ENCODE data around the gene MAP2K6. TPM values are rescaled to one million over a fixed set of nuclear protein-coding genes. Genes with fewer than 3 reads are reported as not detected.

The MAP2K6 gene
- total RNA-seq, 1 experiment from 2014 or later: 17.7 TPM

- WGBS (ENCODE audit: extremely low coverage, insufficient read length, low lambda C conversion rate): no CpG with 5 or more reads among the region's 7 CpGs
- no peak overlapping the region for H4K8ac ChIP-seq (replicated peaks; ENCODE audit: insufficient read length, low read depth, low read length)
- H3T11ph ChIP-seq (ENCODE audit: low read length): no peak overlapping the region
- H3K4ac ChIP-seq (ENCODE audit: low read depth, low read length): no peak overlapping the region
- Mint-ChIP-seq H3K36me3 (ENCODE audit: insufficient read depth in 1 of 3, low read depth in 3 of 3) (peaks cover 9 to 11% (median 10%) of the 10 kb centered on the region in 3 experiments), H3K27me3 (ENCODE audit: low read depth) (no peaks in the 10 kb centered on the region), H3K27ac (peak overlapping the region; percentile 24 to 95 (median 56); a peak in 4 of 7 replicates), H3K4me1 (peaks cover 9 to 11% of the 10 kb centered on the region in 2 experiments), H3K4me3 (no peak overlapping the region), H3K9me3 (peaks cover 5 to 6% of the 10 kb centered on the region in 2 experiments; a peak in 2 of 5 replicates)
- no peaks in the 10 kb centered on the region for H3K27me3 ChIP-seq (ENCODE audit: insufficient read depth, low read length)
- H2AFZ ChIP-seq (ENCODE audit: low read length): no peak overlapping the region
- no peak overlapping the region for H3K14ac ChIP-seq (ENCODE audit: insufficient read depth, low read length)
- no peaks in the 10 kb centered on the region for H3K79me2 ChIP-seq (ENCODE audit: insufficient read depth, low read length)
- H3K56ac ChIP-seq (ENCODE audit: insufficient read length, low read depth, low read length): no peak overlapping the region
- no peak overlapping the region for H2BK12ac ChIP-seq (ENCODE audit: insufficient read length, low read depth, low read length)
- H2BK5ac ChIP-seq (ENCODE audit: insufficient read length, low read length): no peak overlapping the region
- no peak overlapping the region for H2BK20ac ChIP-seq (ENCODE audit: low read depth, low read length, poor library complexity, severe bottlenecking)
- no peak overlapping the region for H2BK120ac ChIP-seq (ENCODE audit: low read depth, low read length, poor library complexity, severe bottlenecking)
- H4K20me1 ChIP-seq (ENCODE audit: control insufficient read depth, insufficient read depth, insufficient read length): no peaks in the 10 kb centered on the region
- no peak overlapping the region for H4K91ac ChIP-seq (ENCODE audit: insufficient read length, low read depth, low read length)
- TF ChIP-seq CTCF (conservative IDR thresholded peaks at IDR 0.05): no peak
- H3K23ac ChIP-seq (ENCODE audit: insufficient read length, low read depth, low read length): no peak overlapping the region
- no peak for DNase-seq
- no peaks in the 10 kb centered on the region for H3K23me2 ChIP-seq (ENCODE audit: insufficient read length, low read depth, low read length, poor library complexity, severe bottlenecking)
- H3K27ac ChIP-seq (ENCODE audit: insufficient read length, low read depth, low read length): no peak overlapping the region
- H3K9me3 ChIP-seq (ENCODE audit: control insufficient read depth, low read depth, low read length): no peaks in the 10 kb centered on the region
- no peak overlapping the region for H4K5ac ChIP-seq (ENCODE audit: insufficient read length, low read depth, low read length)
- H2AK5ac ChIP-seq (ENCODE audit: insufficient read length, low read length): no peak overlapping the region
- no peaks in the 10 kb centered on the region; the same call in 1 of the 2 replicates for H3K4me1 ChIP-seq (ENCODE audit: insufficient read depth, low read length)
- H3K18ac ChIP-seq (ENCODE audit: insufficient read length, low read depth, low read length): no peak overlapping the region
- H3K9ac ChIP-seq (ENCODE audit: extremely low read depth, insufficient read length, low read length): no peak overlapping the region
- H3K79me1 ChIP-seq (ENCODE audit: insufficient read depth, low read depth, low read length, poor library complexity, severe bottlenecking): no peaks in the 10 kb centered on the region
- no peak overlapping the region for H3K4me2 ChIP-seq (ENCODE audit: insufficient read depth, insufficient read length, low read length)
- H2BK15ac ChIP-seq (ENCODE audit: low read depth, low read length): no peak overlapping the region
Measured at GRCh38 chr17:69511250-69511649, 96.8 kb downstream of the MAP2K6 start.
